HG02970 (cell line): Measurements from ENCODE around the gene MICOS13.

Source experiments
- ATAC-seq: cut with Tn5 transposase; IDR thresholded peaks from one replicate; pipeline ENCODE4 v1.9.1; 2021; ENCODE audit warnings: mild to moderate bottlenecking, moderate library complexity, moderate number of reproducible peaks; ENCODE audit not compliant: unreplicated experiment, low FRiP score

The MICOS13 gene

GRCh38 chr19:5671600-5671999 lies 8.7 kb downstream of the MICOS13 start:
- no peak for ATAC-seq

GRCh38 chr19:5669212-5669611 lies 11.1 kb downstream of the MICOS13 start:
- no peak for ATAC-seq

- ATAC-seq = no peak
Measured at GRCh38 chr19:5667751-5668271, 12.5 kb downstream of the MICOS13 start.

GRCh38 chr19:5666921-5667610 lies 13.2 kb downstream of the MICOS13 start:
- ATAC-seq = no peak

- no peak for ATAC-seq
Measured at GRCh38 chr19:5665781-5666513, 14.4 kb downstream of the MICOS13 start.

- no peak for ATAC-seq
Measured at GRCh38 chr19:5664515-5664914, 15.8 kb downstream of the MICOS13 start.

GRCh38 chr19:5663904-5664303 lies 16.4 kb downstream of the MICOS13 start:
- ATAC-seq = no peak

- ATAC-seq = no peak
Measured at GRCh38 chr19:5661483-5661882, 18.8 kb downstream of the MICOS13 start.

- no peak for ATAC-seq
Measured at GRCh38 chr19:5655412-5655811, 24.9 kb downstream of the MICOS13 start.

GRCh38 chr19:5654931-5655330 lies 25.4 kb downstream of the MICOS13 start:
- ATAC-seq = no peak

- ATAC-seq = no peak
Measured at GRCh38 chr19:5652261-5652660, 28.1 kb downstream of the MICOS13 start.

- no peak for ATAC-seq
Measured at GRCh38 chr19:5651361-5651760, 29.0 kb downstream of the MICOS13 start.

GRCh38 chr19:5648464-5648863 lies 31.9 kb downstream of the MICOS13 start:
- ATAC-seq = no peak

GRCh38 chr19:5646703-5647102 lies 33.6 kb downstream of the MICOS13 start:
- no peak for ATAC-seq

GRCh38 chr19:5645409-5645808 lies 34.9 kb downstream of the MICOS13 start:
- no peak for ATAC-seq

- ATAC-seq = no peak
Measured at GRCh38 chr19:5644037-5644436, 36.3 kb downstream of the MICOS13 start.

GRCh38 chr19:5643060-5643459 lies 37.3 kb downstream of the MICOS13 start:
- no peak for ATAC-seq

GRCh38 chr19:5642204-5642603 lies 38.1 kb downstream of the MICOS13 start:
- no peak for ATAC-seq

- ATAC-seq = no peak
Measured at GRCh38 chr19:5641171-5641570, 39.1 kb downstream of the MICOS13 start.

- no peak for ATAC-seq
Measured at GRCh38 chr19:5637971-5638370, 42.3 kb downstream of the MICOS13 start.

GRCh38 chr19:5635427-5635826 lies 44.9 kb downstream of the MICOS13 start:
- ATAC-seq = no peak

GRCh38 chr19:5632657-5633056 lies 47.7 kb downstream of the MICOS13 start:
- no peak for ATAC-seq
